ENCODE measurements around the gene PRND.

DNA sequence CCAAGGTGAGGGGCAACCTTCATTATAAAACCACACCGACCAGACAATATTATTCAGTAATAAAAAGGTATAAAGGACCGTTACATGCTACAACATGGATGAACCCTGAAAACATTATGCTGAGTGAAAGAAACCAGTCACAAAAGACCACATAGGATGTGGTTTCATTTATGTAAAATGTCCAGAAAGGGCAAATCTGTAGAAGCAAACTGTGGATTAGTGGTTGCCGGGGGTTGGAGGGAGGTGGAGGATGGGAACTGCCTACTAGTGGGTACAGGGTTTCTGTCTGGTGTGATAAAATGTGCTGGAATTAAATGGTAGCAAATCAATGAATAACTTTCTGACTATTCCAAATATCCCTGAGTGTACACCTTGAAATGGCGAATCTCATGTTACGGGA is 10.2 kb upstream of the PRND start:
- no peak for TF ChIP-seq POLR2A (IDR thresholded peaks at IDR 0.05; ENCODE audit: low read depth, low read length)
- TF ChIP-seq POLR2AphosphoS5 (IDR thresholded peaks at IDR 0.05; ENCODE audit: low read depth, low read length) = no peak
